GM19467 (cell line): ENCODE measurements around the gene SCART1.
"Not testable (repeated sequence)": the region's sequence is repeated elsewhere in the genome, so short reads cannot be mapped to it uniquely, and the experiment has no call there.

Experiments
- ATAC-seq: cut with Tn5 transposase; IDR thresholded peaks from one replicate; pipeline ENCODE4 v1.9.1; 2021; ENCODE audit warnings: mild to moderate bottlenecking, moderate library complexity; ENCODE audit not compliant: unreplicated experiment

SCART1 gene

GRCh38 chr10:133453516-133454203 is at the start of gene SCART1:
SCART1 (plus strand) TSS chr10:133453945; CDS start chr10:133453998, 53 bp downstream.
- ATAC-seq, result no peak

- no peak for ATAC-seq
These were observed 48.5 kb upstream of the SCART1 start for GRCh38 chr10:133405272-133405671.

- ATAC-seq, result no peak
These were observed 47.8 kb upstream of the SCART1 start for GRCh38 chr10:133405844-133406527.

DNA sequence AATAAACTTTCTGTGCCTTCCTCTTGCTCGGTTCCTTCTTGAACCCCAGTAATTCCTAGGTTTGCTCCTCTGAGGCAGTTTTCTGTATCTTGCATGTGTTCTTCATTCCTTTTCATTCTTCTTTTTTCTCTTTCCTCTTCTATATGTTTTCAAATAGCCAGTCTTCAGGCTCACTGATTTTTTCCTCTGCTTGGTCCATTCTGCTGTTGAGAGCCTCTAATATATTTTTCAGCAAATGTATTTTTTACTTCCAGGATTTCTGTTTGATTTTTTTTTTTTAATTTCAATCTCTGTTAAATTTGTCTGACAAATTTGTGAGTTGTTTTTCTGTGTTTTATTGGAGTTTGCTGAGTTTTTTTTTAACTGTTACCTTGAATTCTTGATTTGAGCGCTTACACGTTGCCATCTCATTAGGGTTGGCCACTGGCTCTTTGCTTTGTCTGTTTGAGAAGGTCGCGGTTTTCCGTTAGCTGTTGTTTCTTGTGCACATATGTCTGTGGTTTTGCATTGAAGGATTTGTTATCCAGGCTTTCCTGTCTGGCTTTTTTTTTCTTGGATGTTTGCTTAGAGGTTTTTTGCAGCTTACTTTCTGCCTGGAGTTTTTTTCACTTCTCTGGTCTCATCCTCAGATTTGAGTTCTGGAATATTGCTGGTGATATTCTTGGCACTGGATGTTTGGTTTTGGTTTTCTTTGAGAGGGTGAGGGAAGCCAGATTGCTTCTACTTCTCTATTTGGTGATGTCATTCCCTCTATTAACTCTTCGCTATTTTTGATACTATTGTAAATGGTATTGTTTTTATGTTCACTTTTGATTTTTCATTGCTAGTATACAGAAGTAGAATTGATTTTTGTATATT is 42.0 kb upstream of the SCART1 start:
- no peak for ATAC-seq

- ATAC-seq, result no peak
These were observed 41.4 kb upstream of the SCART1 start for GRCh38 chr10:133412381-133412711.

DNA sequence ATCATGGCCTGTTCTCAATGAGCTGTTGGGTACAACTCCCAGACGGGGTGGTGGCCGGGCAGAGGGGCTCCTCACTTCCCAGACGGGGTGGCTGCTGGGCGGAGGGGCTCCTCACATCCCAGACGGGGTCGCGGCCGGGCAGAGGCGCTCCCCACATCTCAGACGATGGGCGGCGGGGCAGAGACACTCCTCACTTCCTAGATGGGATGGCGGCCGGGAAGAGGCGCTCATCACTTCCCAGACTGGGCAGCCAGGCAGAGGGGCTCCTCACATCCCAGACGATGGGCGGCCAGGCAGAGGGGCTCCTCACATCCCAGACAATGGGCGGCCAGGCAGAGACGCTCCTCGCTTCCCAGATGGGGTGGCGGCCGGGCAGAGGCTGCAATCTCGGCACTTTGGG is 39.3 kb upstream of the SCART1 start:
- ATAC-seq, result not testable (repeated sequence)

DNA sequence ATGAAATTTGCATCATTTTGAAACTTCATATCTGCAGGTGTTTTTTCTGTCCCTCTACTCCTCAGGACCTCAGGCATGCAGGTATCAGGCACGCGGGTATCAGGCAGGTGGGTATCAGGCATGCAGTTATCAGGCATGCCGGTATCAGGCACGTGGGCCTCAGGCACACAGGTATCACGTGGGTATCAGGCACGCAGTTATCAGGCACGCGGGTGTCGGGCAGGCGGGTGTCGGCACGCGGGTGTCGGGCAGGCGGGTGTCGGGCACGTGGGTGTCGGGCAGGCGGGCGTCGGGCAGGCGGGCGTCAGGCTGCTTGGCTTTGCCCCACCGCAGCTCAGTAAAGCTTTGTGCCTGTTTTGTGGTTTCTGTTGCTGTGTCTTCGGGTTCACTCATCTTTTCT is 38.0 kb upstream of the SCART1 start:
- ATAC-seq, result no peak

- ATAC-seq, result no peak
These were observed 35.3 kb upstream of the SCART1 start for GRCh38 chr10:133418289-133418993.

DNA sequence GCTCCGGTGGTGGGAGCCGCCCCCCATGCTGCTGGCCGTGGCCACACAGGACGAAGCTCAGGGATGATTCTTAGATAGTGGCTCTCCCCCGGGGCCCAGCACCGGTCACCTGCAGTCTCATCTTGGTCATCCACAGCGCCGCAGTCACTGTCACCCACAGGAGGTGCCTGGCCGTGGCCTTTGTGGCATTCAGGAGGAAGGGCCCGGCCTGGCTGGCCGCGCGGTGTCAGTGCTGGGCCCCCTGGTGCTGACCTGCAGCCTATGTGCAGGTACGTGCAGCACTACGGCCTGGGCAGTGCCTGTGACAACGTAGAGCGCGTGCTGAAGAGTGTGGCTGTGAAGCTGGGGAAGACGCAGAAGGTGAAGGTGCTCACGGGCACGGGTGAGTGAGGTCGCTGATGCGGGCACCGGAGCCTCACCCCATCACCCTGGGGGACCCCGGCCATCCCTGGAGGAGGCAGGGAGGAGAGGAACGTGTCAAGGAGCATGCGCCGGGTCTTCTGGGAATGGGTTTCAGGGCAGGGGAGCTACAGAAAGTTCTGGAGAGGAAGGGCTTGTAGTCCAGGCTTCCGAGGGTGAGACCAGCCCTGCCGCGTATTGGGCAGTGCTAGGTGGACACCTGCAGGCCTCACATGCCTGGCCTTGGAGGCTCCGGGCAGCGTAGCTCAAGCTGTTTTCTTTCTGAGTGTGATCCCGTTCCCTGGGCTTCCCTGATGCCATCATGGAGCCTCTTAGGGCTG is 34.4 kb upstream of the SCART1 start:
- no peak for ATAC-seq

GRCh38 chr10:133420028-133420427 is 33.7 kb upstream of the SCART1 start:
- ATAC-seq, result no peak

- ATAC-seq, result no peak
These were observed 33.2 kb upstream of the SCART1 start for GRCh38 chr10:133420579-133420978.

GRCh38 chr10:133421336-133422222 is 32.2 kb upstream of the SCART1 start:
- ATAC-seq, result no peak

GRCh38 chr10:133422223-133422806 is 31.4 kb upstream of the SCART1 start:
- ATAC-seq, result no peak

- ATAC-seq, result no peak
These were observed 30.7 kb upstream of the SCART1 start for GRCh38 chr10:133422807-133423771.

DNA sequence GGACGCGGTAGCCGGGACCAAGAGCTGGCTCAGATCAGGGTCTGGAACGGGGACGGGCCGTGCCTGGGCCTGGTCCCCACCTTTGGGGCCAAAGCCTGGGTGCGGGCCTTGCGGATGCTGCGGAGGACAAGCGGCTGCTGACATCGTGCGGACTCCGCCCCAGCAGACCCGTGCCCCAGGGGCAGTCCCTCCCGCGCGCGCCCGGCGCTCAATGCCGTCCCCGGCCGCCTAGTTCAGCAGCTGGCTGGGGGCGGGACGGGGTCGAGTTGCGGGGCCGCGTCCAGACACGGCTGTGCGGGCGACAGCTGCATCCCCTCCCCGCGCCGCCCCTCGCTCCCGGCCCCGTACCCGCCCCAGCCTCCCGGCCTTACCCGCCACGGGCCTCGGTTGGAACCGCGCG is 29.6 kb upstream of the SCART1 start:
- ATAC-seq, result not testable (repeated sequence)

- not testable (repeated sequence) for ATAC-seq
These were observed 29.1 kb upstream of the SCART1 start, which contains the start of gene SPRN for GRCh38 chr10:133424601-133425000. SPRN (minus strand) TSS chr10:133424625; CDS start chr10:133423681, 944 bp downstream.

- not testable (repeated sequence) for ATAC-seq
These were observed 24.2 kb upstream of the SCART1 start for GRCh38 chr10:133429571-133429970.
